H1 (cell line): ENCODE results near the gene AAK1. TPM values are rescaled to one million over a fixed set of nuclear protein-coding genes. Genes with fewer than 3 reads are reported as not detected.
"Not testable (repeated sequence)": the region's sequence is repeated elsewhere in the genome, so short reads cannot be mapped to it uniquely, and the experiment has no call there.

Experiments
- CTCF ChIA-PET: fragments of 300-600 bp; sonication (Branson Sonifier 250); formaldehyde crosslinking; loops from one replicate; lab custom pipeline; 2021; ENCODE audit not compliant: partially characterized antibody; lab: Charles Lee
- POLR2A ChIA-PET: fragments of 300-600 bp; sonication (Branson Sonifier 250); formaldehyde crosslinking; loops from one replicate; lab custom pipeline; 2021; ENCODE audit warnings: inconsistent platforms; ENCODE audit not compliant: partially characterized antibody; lab: Charles Lee
- DNase-seq, 2 experiments: peaks; one replicate each; pipeline versions ENCODE4 v3.0.0 to v3.0.0-alpha.2; 2010 to 2022; ENCODE audit warnings: low spot score in 2 of 2, low read depth in 1 of 2, mixed read lengths in 1 of 2
- FAIRE-seq: peaks from 2 replicates; lab custom pipeline; 2011; peaks lifted over from hg19 to GRCh38; lab: Jason Lieb, UNC
- H2AFZ ChIP-seq: 2 replicates; pipeline ENCODE4 v1.8.1; 2012; ENCODE audit warnings: low read length, inconsistent platforms
- H2AK5ac ChIP-seq: 2 replicates; pipeline ENCODE4 v1.6.1; 2013; ENCODE audit warnings: low read depth, low read length
- H2BK120ac ChIP-seq: replicated peaks from 2 replicates; pipeline ENCODE3; 2013; ENCODE audit warnings: low read depth, low read length, inconsistent platforms
- H2BK12ac ChIP-seq: 2 replicates; pipeline ENCODE4 v1.6.1; 2013; ENCODE audit warnings: low read depth, low read length
- H2BK15ac ChIP-seq: 2 replicates; pipeline ENCODE4 v1.6.1; 2013; ENCODE audit warnings: low read length
- H2BK20ac ChIP-seq: 2 replicates; pipeline ENCODE4 v1.6.1; 2013; ENCODE audit warnings: low read length
- H2BK5ac ChIP-seq: 2 replicates; pipeline ENCODE4 v1.6.1; 2013; ENCODE audit warnings: low read depth, low read length
- H3K14ac ChIP-seq: 2 replicates; pipeline ENCODE4 v1.6.1; 2013; ENCODE audit warnings: inconsistent platforms; ENCODE audit not compliant: insufficient read length
- H3K18ac ChIP-seq: 2 replicates; pipeline ENCODE4 v1.6.1; 2013; ENCODE audit warnings: low read length; ENCODE audit errors: extremely low read depth
- H3K23ac ChIP-seq: 2 replicates; pipeline ENCODE4 v1.6.1; 2013; ENCODE audit warnings: inconsistent platforms; ENCODE audit not compliant: insufficient read length
- H3K23me2 ChIP-seq: 2 replicates; pipeline ENCODE4 v1.6.1; 2013; ENCODE audit warnings: low read depth, low read length
- H3K27ac ChIP-seq: 2 replicates; pipeline ENCODE4 v1.6.1; 2011; ENCODE audit warnings: low read depth, low read length, inconsistent platforms
- H3K27me3 ChIP-seq, 4 experiments: replicated peaks in 1 of 4; 1 replicate in 1 of 4; 2 replicates in 3 of 4; pipeline versions ENCODE4 v1.6.1 to v1.8.1; 2011 to 2013; ENCODE audit warnings: low read length in 3 of 4, mild to moderate bottlenecking in 3 of 4, inconsistent platforms in 2 of 4, mixed read lengths in 2 of 4, moderate library complexity in 1 of 4; ENCODE audit not compliant: control insufficient read depth in 3 of 4, insufficient read depth in 3 of 4; ENCODE audit errors: extremely low read depth in 1 of 4
- H3K36me3 ChIP-seq, 4 experiments: 2 replicates each; pipeline versions ENCODE4 v1.6.1 to v1.8.1; 2011 to 2013; ENCODE audit warnings: mild to moderate bottlenecking in 4 of 4, low read length in 3 of 4, moderate library complexity in 2 of 4, control low read depth in 1 of 4, inconsistent platforms in 1 of 4; ENCODE audit not compliant: insufficient read depth in 4 of 4, control insufficient read depth in 2 of 4
- H3K4ac ChIP-seq: replicated peaks from 2 replicates; pipeline ENCODE3; 2013; ENCODE audit warnings: low read length, low read depth, mixed read lengths, inconsistent platforms; ENCODE audit not compliant: insufficient read length
- H3K4me1 ChIP-seq, 4 experiments: replicated peaks in 1 of 4; 1 replicate in 1 of 4; 2 replicates in 3 of 4; pipeline versions ENCODE4 v1.6.1 to v1.8.1; 2011 to 2013; ENCODE audit warnings: low read length in 3 of 4, inconsistent platforms in 2 of 4, mixed read lengths in 1 of 4; ENCODE audit not compliant: insufficient read depth in 4 of 4, control insufficient read depth in 3 of 4
- H3K4me2 ChIP-seq, 2 experiments: 2 replicates each; pipeline versions ENCODE4 v1.6.1 to v1.8.1; 2011 to 2013; ENCODE audit warnings: low read depth in 2 of 2, low read length in 2 of 2, control low read depth in 1 of 2, inconsistent platforms in 1 of 2, mild to moderate bottlenecking in 1 of 2; ENCODE audit not compliant: insufficient read depth in 1 of 2
- H3K4me3 ChIP-seq, 4 experiments: fragments of 200-600, 300-600 bp in 1 of 4; sonication (generic), shearing (Covaris generic), sonication (Bioruptor Twin) in 1 of 4; 2 replicates each; pipeline versions ENCODE4 v1.5.1 to v1.8.1; 2011 to 2016; ENCODE audit warnings: low read length in 4 of 4, low read depth in 3 of 4, control low read depth in 2 of 4, inconsistent platforms in 2 of 4, mild to moderate bottlenecking in 2 of 4, mixed read lengths in 1 of 4, moderate library complexity in 1 of 4; ENCODE audit not compliant: insufficient read depth in 2 of 4; ENCODE audit errors: extremely low read depth in 1 of 4
- H3K56ac ChIP-seq: replicated peaks from 2 replicates; pipeline ENCODE3; 2013; ENCODE audit warnings: low read depth, mild to moderate bottlenecking, mixed read lengths, low read length, inconsistent platforms; ENCODE audit not compliant: insufficient read length
- H3K79me1 ChIP-seq: 2 replicates; pipeline ENCODE4 v1.6.1; 2013; ENCODE audit warnings: low read depth, low read length, control low read depth
- H3K79me2 ChIP-seq, 2 experiments: 2 replicates each; pipeline versions ENCODE4 v1.6.1 to v1.8.1; 2012 to 2013; ENCODE audit warnings: low read length in 2 of 2, mild to moderate bottlenecking in 2 of 2, inconsistent platforms in 1 of 2; ENCODE audit not compliant: insufficient read depth in 2 of 2, control insufficient read depth in 1 of 2
- H3K9ac ChIP-seq, 4 experiments: replicated peaks in 1 of 4; 1 replicate in 1 of 4; 2 replicates in 3 of 4; pipeline versions ENCODE4 v1.6.1 to v1.8.1; 2011 to 2013; ENCODE audit warnings: low read depth in 3 of 4, low read length in 3 of 4, control low read depth in 2 of 4, mild to moderate bottlenecking in 2 of 4, moderate library complexity in 2 of 4, inconsistent platforms in 1 of 4; ENCODE audit errors: extremely low read depth in 1 of 4
- H3K9me3 ChIP-seq, 2 experiments: 2 replicates each; pipeline versions ENCODE4 v1.6.1 to v1.8.1; 2012 to 2013; ENCODE audit warnings: mild to moderate bottlenecking in 2 of 2, moderate library complexity in 2 of 2, control low read depth in 1 of 2, inconsistent platforms in 1 of 2, low read depth in 1 of 2, low read length in 1 of 2, mixed read lengths in 1 of 2; ENCODE audit not compliant: insufficient read depth in 2 of 2
- H4K20me1 ChIP-seq, 2 experiments: replicated peaks in 1 of 2; 2 replicates each; pipeline versions ENCODE3 to v1.8.1; 2011 to 2013; ENCODE audit warnings: inconsistent platforms in 2 of 2, low read length in 2 of 2, mild to moderate bottlenecking in 1 of 2; ENCODE audit not compliant: insufficient read depth in 2 of 2, control insufficient read depth in 1 of 2
- H4K5ac ChIP-seq: 2 replicates; pipeline ENCODE4 v1.6.1; 2013; ENCODE audit warnings: low read length, low read depth, mixed read lengths, inconsistent platforms; ENCODE audit not compliant: insufficient read length
- H4K8ac ChIP-seq: 2 replicates; pipeline ENCODE4 v1.8.0; 2013; ENCODE audit warnings: mild to moderate bottlenecking, moderate library complexity, low read length, inconsistent platforms; ENCODE audit not compliant: insufficient read depth; ENCODE audit errors: extremely low read depth
- H4K91ac ChIP-seq: replicated peaks from 2 replicates; pipeline ENCODE3; 2013; ENCODE audit warnings: low read length, mixed read lengths, inconsistent platforms; ENCODE audit not compliant: insufficient read length
- ATF3 ChIP-seq: IDR thresholded peaks from 2 replicates; pipeline ENCODE4 v1.6.1; 2011; ENCODE audit warnings: low read depth, mild to moderate bottlenecking, low read length; ENCODE audit not compliant: insufficient read depth
- WGBS, 2 experiments: shearing (Covaris generic) in 1 of 2; methylation state at CpG; one replicate each; pipeline versions ENCODE4 v1.1.6 to v1.1.7; 2013 to 2015; ENCODE audit warnings: low lambda C conversion rate in 2 of 2, mixed read lengths in 2 of 2, inconsistent platforms in 1 of 2, low coverage in 1 of 2, missing lambda C conversion rate in 1 of 2; ENCODE audit not compliant: insufficient replicate concordance in 2 of 2, insufficient coverage in 1 of 2, insufficient read length in 1 of 2; ENCODE audit errors: extremely low coverage in 1 of 2, missing lambda C conversion rate in 1 of 2; 5-methylcytosine and 5-hydroxymethylcytosine counted together
- polyA plus RNA-seq, 7 experiments: library from polyadenylated mRNA; depleted of rRNA in 3 of 7; stranded (reverse) in 5 of 7; unstranded in 2 of 7; fragments of >200 nt in 5 of 7; fragments of 200-250 nt in 2 of 7; gene quantifications; 1 replicate in 5 of 7; 2 replicates in 1 of 7; 4 replicates in 1 of 7; pipeline versions ENCODE4 v1.2.1 to v1.2.3, GENCODE V29; 2011 to 2013; ENCODE audit warnings: missing spikeins in 2 of 7, mixed read lengths in 2 of 7
- total RNA-seq: library from RNA; stranded (reverse); fragmentation: NEBNext Ultra II Directional; extraction: Animal tissue kit (Norgen Biotek cat#: 25700); gene quantifications from 2 replicates; pipeline ENCODE4 v1.2.1, GENCODE V29; 2021

Gene AAK1
- total and polyA plus RNA-seq, 2 of the 8 experiments (the other 6 are each of a cell fraction or from before 2014, with no cell fraction given), result 10.0 to 40.5 TPM

GRCh38 chr2:69674316-69674670 lies 30.8 kb upstream of the AAK1 start (continued):
- no peak for TF ChIP-seq ATF3

- H4K20me1 ChIP-seq, H3K23ac ChIP-seq, H3K4me3 ChIP-seq, H3K4me1 ChIP-seq, H3K23me2 ChIP-seq, H2BK120ac ChIP-seq, H3K56ac ChIP-seq, H3K27ac ChIP-seq, H4K91ac ChIP-seq, H2AK5ac ChIP-seq, H3K79me2 ChIP-seq, H4K8ac ChIP-seq, H3K4me2 ChIP-seq, H2BK5ac ChIP-seq, FAIRE-seq, H3K36me3 ChIP-seq, H3K79me1 ChIP-seq, H2BK12ac ChIP-seq, H2BK15ac ChIP-seq, H3K4ac ChIP-seq, H2BK20ac ChIP-seq, H3K9ac ChIP-seq, CTCF ChIA-PET, H3K18ac ChIP-seq, H3K27me3 ChIP-seq, H3K14ac ChIP-seq, H2AFZ ChIP-seq, H4K5ac ChIP-seq, H3K9me3 ChIP-seq, DNase-seq: not testable (repeated sequence)
- POLR2A ChIA-PET, result interaction anchor here (1.2 kb wide), 1 partner anchor 46 kb away, joined by 3 read pairs; no protein-coding TSS in a partner anchor
- 98% methylated on average over 3 of the region's 3 CpGs; no CpG with 5 or more reads in 1 of the 2 experiments for WGBS, 2 experiments
Measured at GRCh38 chr2:69673098-69673497, 29.6 kb upstream of the AAK1 start.
